K562 (cell line): ENCODE data around the gene NEB. TPM values are rescaled to one million over a fixed set of nuclear protein-coding genes. Genes with fewer than 3 reads are reported as not detected.

Source experiments
- BRF1 ChIP-seq: IDR thresholded peaks from 3 replicates; pipeline ENCODE4 v1.6.1; 2011; ENCODE audit warnings: borderline replicate concordance, mild to moderate bottlenecking; ENCODE audit not compliant: insufficient read length; ENCODE audit errors: extremely low read depth
- CBFA2T3 ChIP-seq: fragments of 450-650 bp; IDR thresholded peaks from 2 replicates; pipeline ENCODE4 v1.6.1; 2017
- ELF1 ChIP-seq: fragments of 200-800 bp; sonication (Bioruptor generic); IDR thresholded peaks from 2 replicates; pipeline ENCODE4 v1.6.1; 2016; ENCODE audit warnings: missing genetic modification characterization, missing compliant biosample characterization
- ESRRB ChIP-seq: fragments of 250-450 bp; sonication (Bioruptor Pico); IDR thresholded peaks from 2 replicates; pipeline ENCODE4 v1.5.0; 2020; ENCODE audit warnings: mild to moderate bottlenecking, moderate library complexity, borderline replicate concordance
- KHSRP ChIP-seq: fragments of 450-650 bp; IDR thresholded peaks from 2 replicates; pipeline ENCODE4 v1.6.1; 2017
- RBM14 ChIP-seq: fragments of 200-400 bp; formaldehyde crosslinking; IDR thresholded peaks from 2 replicates; pipeline ENCODE4 v1.6.1; 2018; ENCODE audit warnings: low read depth, mild to moderate bottlenecking, low read length, moderate library complexity, borderline replicate concordance; ENCODE audit not compliant: insufficient read depth
- SRSF3 ChIP-seq: fragments of 200-400 bp; formaldehyde crosslinking; IDR thresholded peaks from 2 replicates; pipeline ENCODE4 v1.6.1; 2016; ENCODE audit warnings: mild to moderate bottlenecking, low read length, moderate library complexity; ENCODE audit not compliant: insufficient read depth
- TGIF2 ChIP-seq: sonication (generic); formaldehyde crosslinking; IDR thresholded peaks from 2 replicates; pipeline ENCODE4 v1.8.1; 2022; ENCODE audit warnings: mild to moderate bottlenecking, missing genetic modification reagents, moderate library complexity
- VEZF1 ChIP-seq: fragments of 200-800 bp; sonication (Bioruptor generic); IDR thresholded peaks from 2 replicates; pipeline ENCODE4 v1.6.1; 2017; ENCODE audit warnings: missing genetic modification characterization, missing compliant biosample characterization
- ZEB2 ChIP-seq: fragments of 450-650 bp; IDR thresholded peaks from 2 replicates; pipeline ENCODE4 v1.6.1; 2016
- ZNF785 ChIP-seq: fragments of 250-450 bp; sonication (Bioruptor Pico); IDR thresholded peaks from 2 replicates; pipeline ENCODE4 v1.4.0; 2020; ENCODE audit warnings: mild to moderate bottlenecking
- polyA plus RNA-seq, 8 experiments: library from polyadenylated mRNA; depleted of rRNA in 4 of 8; stranded (reverse) in 5 of 8; unstranded in 3 of 8; fragments of >200 nt; fragmentation: Nextera tagmentation in 2 of 8; fragmentation: Illumina TruSeq in 1 of 8; extraction: Ambion mirVana in 2 of 8; extraction: Trizol in 1 of 8; gene quantifications; 2 replicates each; pipeline versions ENCODE4 v1.2.1 to v1.2.3, GENCODE V29; 2011 to 2014; ENCODE audit warnings: inconsistent platforms in 1 of 8, missing spikeins in 1 of 8
- total RNA-seq, 7 experiments: library from RNA; depleted of rRNA in 6 of 7; stranded (reverse); fragments of >200 nt in 6 of 7; fragmentation: Illumina TruSeq in 2 of 7; extraction: Trizol in 2 of 7; gene quantifications; 2 replicates each; pipeline versions ENCODE4 v1.2.1 to v1.2.3, GENCODE V29; 2011 to 2021; ENCODE audit warnings: low replicate concordance in 1 of 7

NEB gene
- total and polyA plus RNA-seq, 9 of the 15 experiments (the other 6 are each of a cell fraction or from before 2014, with no cell fraction given): 1.7 to 3.8 (median 2.9) TPM

- TF ChIP-seq ZEB2 (peak; percentile 73), VEZF1 (CRISPR knock-in tag) (no peak), ZNF785 (CRISPR knock-in tag) (no peak), SRSF3 (no peak), ELF1 (0 out of 2 replicates have a peak, but pooled peaks have one; percentile 40), RBM14 (no peak), TGIF2 (no peak), KHSRP (no peak), ESRRB (CRISPR knock-in tag) (no peak), CBFA2T3 (0 out of 2 replicates have a peak, but pooled peaks have one; percentile 5), BRF1 (no peak)
Observed at GRCh38 chr2:151614606-151615306, 119.5 kb downstream of the NEB start (continued).
